Neural progenitor cell (in vitro differentiated cells): Measurements from ENCODE around the gene ZNF710.

Experiments used
- EZH2 ChIP-seq: fragments of 200-600 bp; sonication (generic); IDR thresholded peaks from 2 replicates; pipeline ENCODE4 v1.6.1; 2017; ENCODE audit warnings: antibody characterized with exemption, mild to moderate bottlenecking, moderate library complexity
- EZH2phosphoT487 ChIP-seq: fragments of 200-600 bp; sonication (generic); IDR thresholded peaks from 2 replicates; pipeline ENCODE4 v1.6.1; 2017; ENCODE audit warnings: antibody characterized with exemption
- TF ChIP-seq, protein P1 (sequence below): fragments of 200-600 bp; sonication (generic); IDR thresholded peaks from 2 replicates; pipeline ENCODE4 v1.5.1; 2017; ENCODE audit warnings: antibody characterized with exemption, mild to moderate bottlenecking

DNA sequence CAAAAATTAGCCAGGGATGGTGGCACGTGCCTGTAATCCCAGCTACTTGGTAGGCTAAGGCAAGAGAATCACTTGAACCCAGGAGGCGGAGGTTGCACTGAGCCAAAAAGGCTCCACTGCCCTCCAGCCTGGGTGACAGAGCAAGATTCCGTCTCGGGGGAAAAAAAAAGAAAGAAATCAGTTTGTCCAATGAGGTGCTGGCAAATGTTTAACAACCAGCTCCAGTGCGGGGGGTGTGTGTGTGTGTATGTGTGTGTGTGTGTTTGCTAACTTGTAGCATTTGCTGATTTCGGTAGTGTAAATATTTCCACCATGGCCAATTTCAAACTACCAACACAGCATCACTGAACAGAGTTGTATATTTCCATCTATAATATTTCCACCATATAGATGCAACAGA, 124.9 kb downstream of the ZNF710 start:
- TF ChIP-seq, protein P1, sequence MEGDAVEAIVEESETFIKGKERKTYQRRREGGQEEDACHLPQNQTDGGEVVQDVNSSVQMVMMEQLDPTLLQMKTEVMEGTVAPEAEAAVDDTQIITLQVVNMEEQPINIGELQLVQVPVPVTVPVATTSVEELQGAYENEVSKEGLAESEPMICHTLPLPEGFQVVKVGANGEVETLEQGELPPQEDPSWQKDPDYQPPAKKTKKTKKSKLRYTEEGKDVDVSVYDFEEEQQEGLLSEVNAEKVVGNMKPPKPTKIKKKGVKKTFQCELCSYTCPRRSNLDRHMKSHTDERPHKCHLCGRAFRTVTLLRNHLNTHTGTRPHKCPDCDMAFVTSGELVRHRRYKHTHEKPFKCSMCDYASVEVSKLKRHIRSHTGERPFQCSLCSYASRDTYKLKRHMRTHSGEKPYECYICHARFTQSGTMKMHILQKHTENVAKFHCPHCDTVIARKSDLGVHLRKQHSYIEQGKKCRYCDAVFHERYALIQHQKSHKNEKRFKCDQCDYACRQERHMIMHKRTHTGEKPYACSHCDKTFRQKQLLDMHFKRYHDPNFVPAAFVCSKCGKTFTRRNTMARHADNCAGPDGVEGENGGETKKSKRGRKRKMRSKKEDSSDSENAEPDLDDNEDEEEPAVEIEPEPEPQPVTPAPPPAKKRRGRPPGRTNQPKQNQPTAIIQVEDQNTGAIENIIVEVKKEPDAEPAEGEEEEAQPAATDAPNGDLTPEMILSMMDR = no peak
- no peak for TF ChIP-seq EZH2phosphoT487
- no peak for TF ChIP-seq EZH2
